Activated CD4-positive, alpha-beta T cell treated with anti-CD3 and anti-CD28 coated beads, Interleukin-2, amount 10 ng/mL, durations not matched to agents 24 days and 14 days (primary cell): Measurements from ENCODE around the gene BMPER. TPM values are rescaled to one million over a fixed set of nuclear protein-coding genes. Genes with fewer than 3 reads are reported as not detected.
A peak's percentile ranks its signal among the peaks of the same experiment; 100 is the strongest.

ENCODE experiments used
- DNase-seq: peaks from one replicate; pipeline ENCODE4 v3.0.0; 2022
- H3K27ac Mint-ChIP-seq: one replicate; pipeline ENCODE4 v1.8.0; 2022; ENCODE audit warnings: mild to moderate bottlenecking, mixed read lengths
- H3K27me3 Mint-ChIP-seq: one replicate; pipeline ENCODE4 v1.8.0; 2022; ENCODE audit warnings: mixed read lengths
- H3K36me3 Mint-ChIP-seq: one replicate; pipeline ENCODE4 v1.8.0; 2022; ENCODE audit warnings: low read depth, mild to moderate bottlenecking, mixed read lengths
- H3K4me1 Mint-ChIP-seq: one replicate; pipeline ENCODE4 v1.8.0; 2021; ENCODE audit warnings: mixed read lengths
- H3K4me3 Mint-ChIP-seq: one replicate; pipeline ENCODE4 v1.8.0; 2022; ENCODE audit warnings: mild to moderate bottlenecking, moderate library complexity, mixed read lengths
- H3K9me3 Mint-ChIP-seq: one replicate; pipeline ENCODE4 v1.8.0; 2021; ENCODE audit warnings: mixed read lengths
- intact Hi-C: fragments of 100-400 bp; cut with micrococcal nuclease; formaldehyde crosslinking; loops from one replicate; pipeline ENCODE4 v1.15.1; 2023
- total RNA-seq: library from RNA; stranded (reverse); gene quantifications from 2 replicates; pipeline ENCODE4 v1.2.3, GENCODE V29; 2022

The BMPER gene
- total RNA-seq, 1 donor from 2014 or later: not detected

DNA sequence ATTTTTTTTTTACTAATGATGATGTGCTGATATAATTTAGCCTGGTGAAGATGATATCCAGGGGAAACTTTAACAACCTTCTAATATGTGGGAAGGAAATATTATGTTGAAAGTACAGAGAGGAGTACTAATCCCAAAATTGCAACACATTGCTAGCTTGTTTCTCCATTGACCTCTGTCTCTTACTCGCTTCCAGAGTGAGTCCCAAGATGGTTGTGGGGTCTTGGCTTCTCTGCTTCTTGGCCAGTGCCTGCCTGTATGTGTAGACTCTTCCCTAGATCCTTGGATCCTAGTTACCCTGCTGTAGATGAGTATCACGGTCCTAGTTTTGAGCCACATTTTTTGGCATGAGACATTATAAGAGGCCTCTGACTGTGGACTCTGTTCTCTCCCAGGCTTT is 17.5 kb downstream of the BMPER start:
- no peaks in the 10 kb centered on the region for H3K36me3 Mint-ChIP-seq
- no peaks in the 10 kb centered on the region for H3K4me1 Mint-ChIP-seq
- no peaks in the 10 kb centered on the region for H3K9me3 Mint-ChIP-seq
- no peak overlapping the region for H3K4me3 Mint-ChIP-seq
- H3K27ac Mint-ChIP-seq: no peak overlapping the region
- intact Hi-C loops: no loop called here
- DNase-seq: no peak
- no peaks in the 10 kb centered on the region for H3K27me3 Mint-ChIP-seq

DNA sequence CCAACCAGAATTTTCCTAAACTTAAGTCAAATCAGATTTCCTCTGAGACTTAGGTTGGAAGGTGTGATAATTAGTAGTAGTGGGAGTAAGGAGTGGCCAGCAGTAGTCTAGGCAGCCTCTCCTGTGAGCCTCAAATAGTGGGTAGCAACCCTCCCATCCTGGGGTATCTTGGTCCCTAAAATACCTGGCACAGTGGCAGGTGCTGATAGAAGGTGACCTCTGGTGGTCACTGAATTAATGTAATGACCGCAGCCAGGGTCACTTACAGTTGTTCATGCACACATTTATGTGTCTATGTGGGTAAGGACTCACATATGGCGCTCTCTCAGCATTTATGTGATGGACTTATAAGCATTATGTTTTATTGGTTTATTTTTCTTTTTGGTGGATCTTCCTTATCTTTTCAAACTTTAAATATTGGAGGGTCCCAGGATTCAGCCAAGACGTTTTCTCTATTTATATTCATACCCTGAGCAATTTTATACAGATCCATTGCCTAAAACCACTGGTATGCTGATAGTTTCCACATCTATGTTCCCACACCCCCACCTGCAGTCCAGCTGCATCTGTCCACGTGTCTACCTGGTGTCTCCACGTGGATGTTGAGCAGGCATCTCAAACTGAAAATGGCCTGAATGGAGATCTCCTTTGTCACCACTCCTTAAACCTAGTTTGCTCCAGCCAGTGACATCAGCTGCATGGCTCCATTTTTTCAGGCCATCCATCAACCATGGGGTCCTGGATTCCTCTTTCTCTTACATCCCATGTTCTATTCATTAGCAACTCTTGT is 18.3 kb downstream of the BMPER start:
- H3K4me3 Mint-ChIP-seq: no peak overlapping the region
- H3K27ac Mint-ChIP-seq: no peak overlapping the region
- no peaks in the 10 kb centered on the region for H3K9me3 Mint-ChIP-seq
- intact Hi-C loops: no loop called here
- no peak for DNase-seq
- no peaks in the 10 kb centered on the region for H3K27me3 Mint-ChIP-seq
- H3K36me3 Mint-ChIP-seq: no peaks in the 10 kb centered on the region
- no peaks in the 10 kb centered on the region for H3K4me1 Mint-ChIP-seq

DNA sequence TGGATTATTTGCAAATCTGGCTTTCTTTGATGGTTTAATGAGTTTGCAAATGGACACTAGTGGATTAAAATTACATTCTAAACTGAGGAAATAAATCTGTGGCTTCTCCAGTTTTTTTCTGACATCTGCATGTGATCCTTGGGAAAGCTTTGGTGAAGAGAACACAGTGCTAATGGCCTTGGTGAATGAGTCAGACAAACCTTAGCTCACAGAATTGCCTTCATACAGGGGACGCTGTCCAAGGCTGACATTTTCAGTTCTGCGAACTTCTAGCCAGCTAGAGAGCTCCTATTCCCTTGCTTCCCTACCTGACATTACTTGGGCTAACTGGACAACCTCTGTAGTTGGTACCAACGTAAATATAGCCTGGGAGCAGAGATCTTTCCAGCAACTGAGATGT is 21.2 kb downstream of the BMPER start:
- H3K27ac Mint-ChIP-seq: no peak overlapping the region
- H3K4me1 Mint-ChIP-seq: no peaks in the 10 kb centered on the region
- intact Hi-C loops: no loop called here
- H3K4me3 Mint-ChIP-seq: no peak overlapping the region
- DNase-seq: no peak
- H3K9me3 Mint-ChIP-seq: no peaks in the 10 kb centered on the region
- no peaks in the 10 kb centered on the region for H3K36me3 Mint-ChIP-seq
- no peaks in the 10 kb centered on the region for H3K27me3 Mint-ChIP-seq

DNA sequence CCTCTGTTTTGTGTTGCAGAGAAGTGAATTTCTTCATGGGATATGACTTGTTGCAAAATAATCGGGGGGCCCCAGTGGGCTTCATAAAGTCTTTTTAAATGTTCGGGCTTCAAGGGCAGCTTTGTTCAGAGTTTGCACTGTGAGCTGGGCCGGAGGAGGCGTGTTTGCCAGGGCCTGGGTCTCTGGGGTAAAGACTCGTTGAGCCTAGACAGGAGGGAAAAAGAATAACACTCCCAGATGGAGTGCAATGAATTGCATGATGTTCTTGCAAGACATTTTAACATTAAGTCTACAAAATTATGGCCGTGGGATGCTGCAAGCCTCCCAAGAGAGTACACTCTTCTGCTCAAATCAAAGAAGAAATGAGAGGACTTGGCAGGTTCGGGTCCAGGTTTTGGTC is 23.6 kb downstream of the BMPER start:
- no peaks in the 10 kb centered on the region for H3K36me3 Mint-ChIP-seq
- no peak overlapping the region for H3K4me3 Mint-ChIP-seq
- no peak for DNase-seq
- no peaks in the 10 kb centered on the region for H3K27me3 Mint-ChIP-seq
- intact Hi-C loops: no loop called here
- H3K27ac Mint-ChIP-seq: no peak overlapping the region
- H3K4me1 Mint-ChIP-seq: no peaks in the 10 kb centered on the region
- H3K9me3 Mint-ChIP-seq: no peaks in the 10 kb centered on the region

DNA sequence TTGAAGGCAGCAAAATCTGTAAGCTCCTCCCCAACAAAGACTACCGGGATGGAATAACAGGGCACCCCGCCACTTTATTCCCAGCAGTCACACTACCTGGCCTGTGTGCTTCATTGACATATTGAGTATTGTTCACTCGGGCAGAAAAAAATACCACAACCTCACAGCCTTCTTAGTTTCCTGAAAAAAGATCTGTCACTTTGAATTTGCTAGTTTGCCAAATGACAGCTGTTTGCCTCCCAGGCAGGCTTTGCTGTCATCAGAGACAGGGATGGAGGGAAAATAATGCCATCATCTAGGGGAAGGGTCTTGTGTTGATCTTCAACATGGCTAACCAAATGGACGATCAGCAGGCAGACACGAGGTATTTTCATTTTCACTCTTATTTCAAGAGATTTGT is 26.9 kb downstream of the BMPER start:
- DNase-seq: no peak
- H3K27ac Mint-ChIP-seq: no peak overlapping the region
- intact Hi-C loops: loop anchor here (2.0 kb wide), 1 partner anchor 1167 kb away; no protein-coding TSS in a partner anchor
- H3K9me3 Mint-ChIP-seq: no peaks in the 10 kb centered on the region
- no peaks in the 10 kb centered on the region for H3K4me1 Mint-ChIP-seq
- no peaks in the 10 kb centered on the region for H3K36me3 Mint-ChIP-seq
- H3K27me3 Mint-ChIP-seq: no peaks in the 10 kb centered on the region
- no peak overlapping the region for H3K4me3 Mint-ChIP-seq

DNA sequence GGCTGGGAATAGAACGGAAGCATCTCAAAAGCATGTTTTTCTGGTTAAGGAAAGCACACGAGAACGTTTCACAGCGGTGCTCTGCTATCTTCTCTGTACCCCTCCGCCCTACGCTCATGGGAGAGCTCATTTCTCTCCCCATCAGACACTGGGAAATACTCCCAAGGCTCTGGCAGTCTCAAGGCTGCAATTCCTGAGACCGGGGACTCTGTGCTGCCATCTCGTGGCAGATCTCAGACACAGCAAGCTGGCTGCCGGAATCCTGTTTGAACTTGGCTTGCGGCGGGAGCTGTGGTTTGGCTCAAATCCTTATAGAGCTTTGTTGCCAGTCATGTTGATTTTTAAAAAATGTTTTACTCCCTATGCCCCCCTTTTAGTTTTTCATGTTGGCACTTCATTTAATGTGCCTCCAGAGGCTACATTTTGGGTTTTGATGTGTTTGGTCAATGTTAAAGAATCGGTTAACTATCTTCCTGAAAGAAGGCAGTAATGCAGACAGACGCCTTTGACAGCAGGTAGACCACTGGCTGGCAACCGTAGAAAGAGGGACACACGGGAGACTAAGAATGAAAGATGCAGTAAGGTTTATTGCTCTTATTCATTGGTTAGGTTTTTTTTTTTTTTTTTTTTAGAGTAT is 27.6 kb downstream of the BMPER start:
- Mint-ChIP-seq H3K9me3 (no peaks in the 10 kb centered on the region), H3K36me3 (no peaks in the 10 kb centered on the region), H3K4me1 (no peaks in the 10 kb centered on the region), H3K4me3 (no peak overlapping the region), H3K27ac (no peak overlapping the region), H3K27me3 (no peaks in the 10 kb centered on the region)
- intact Hi-C loops: loop anchor here (1.0 to 2.0 kb wide), 2 partner anchors 748 to 1168 kb away; no protein-coding TSS in a partner anchor
- DNase-seq: peak; percentile 87

DNA sequence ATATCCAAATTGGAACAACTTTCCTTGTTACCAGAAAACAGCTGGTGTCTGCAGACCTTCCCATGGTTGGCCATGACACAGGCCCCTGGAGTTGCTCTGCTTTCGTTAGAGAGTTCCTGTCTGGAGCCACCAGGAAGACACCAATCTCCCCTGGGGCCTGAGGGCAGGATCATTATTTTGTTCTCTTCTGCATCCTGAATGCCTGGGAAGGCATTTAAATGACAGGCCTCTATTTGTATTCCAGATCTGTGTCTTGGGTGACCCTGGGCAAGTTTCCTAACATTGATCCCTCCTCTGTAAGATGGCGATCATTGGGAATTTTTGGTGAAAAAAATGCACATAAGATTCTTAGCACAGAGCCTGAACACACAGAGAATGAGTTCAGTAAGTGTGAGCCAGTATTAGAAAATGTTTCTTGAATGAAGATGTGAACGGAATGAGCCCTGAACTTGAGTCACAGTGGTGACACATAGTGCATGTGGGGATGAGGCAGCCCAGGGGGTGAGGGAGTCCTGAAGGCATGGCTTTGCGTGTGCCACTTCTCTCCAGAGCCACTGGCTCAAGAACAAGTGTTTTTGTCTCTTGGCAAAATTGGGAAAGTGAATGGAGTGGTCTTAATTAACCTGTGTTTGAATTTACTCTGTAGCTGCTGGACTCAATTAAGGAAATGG is 28.4 kb downstream of the BMPER start:
- H3K36me3 Mint-ChIP-seq: no peaks in the 10 kb centered on the region
- no peaks in the 10 kb centered on the region for H3K27me3 Mint-ChIP-seq
- no peak overlapping the region for H3K27ac Mint-ChIP-seq
- no peak overlapping the region for H3K4me3 Mint-ChIP-seq
- intact Hi-C loops: loop anchor here (1.0 to 2.0 kb wide), 2 partner anchors 748 to 1169 kb away; no protein-coding TSS in a partner anchor
- H3K9me3 Mint-ChIP-seq: no peaks in the 10 kb centered on the region
- no peaks in the 10 kb centered on the region for H3K4me1 Mint-ChIP-seq
- no peak for DNase-seq

DNA sequence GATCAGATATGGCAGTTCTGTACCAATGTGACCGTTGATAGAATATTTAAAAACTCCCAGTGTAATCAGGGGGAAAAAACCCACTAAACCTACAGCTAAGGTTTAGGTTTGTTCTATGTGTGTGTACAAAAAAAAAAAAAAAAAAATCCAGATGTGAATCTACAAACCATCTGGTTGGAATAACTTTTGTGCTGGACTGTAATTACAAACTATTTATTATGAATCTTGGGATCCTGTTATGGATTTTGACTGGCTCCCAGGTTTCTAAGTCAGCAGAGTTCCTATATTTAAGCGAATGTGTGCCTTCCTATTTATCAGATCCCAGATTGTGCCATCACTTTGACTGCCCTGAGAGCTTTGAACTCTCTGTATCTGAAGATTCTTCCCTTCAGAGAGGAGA is 29.1 kb downstream of the BMPER start:
- no peak overlapping the region for H3K27ac Mint-ChIP-seq
- no peak overlapping the region for H3K4me3 Mint-ChIP-seq
- intact Hi-C loops: no loop called here
- H3K36me3 Mint-ChIP-seq: no peaks in the 10 kb centered on the region
- H3K27me3 Mint-ChIP-seq: no peaks in the 10 kb centered on the region
- no peak for DNase-seq
- no peaks in the 10 kb centered on the region for H3K9me3 Mint-ChIP-seq
- H3K4me1 Mint-ChIP-seq: no peaks in the 10 kb centered on the region

DNA sequence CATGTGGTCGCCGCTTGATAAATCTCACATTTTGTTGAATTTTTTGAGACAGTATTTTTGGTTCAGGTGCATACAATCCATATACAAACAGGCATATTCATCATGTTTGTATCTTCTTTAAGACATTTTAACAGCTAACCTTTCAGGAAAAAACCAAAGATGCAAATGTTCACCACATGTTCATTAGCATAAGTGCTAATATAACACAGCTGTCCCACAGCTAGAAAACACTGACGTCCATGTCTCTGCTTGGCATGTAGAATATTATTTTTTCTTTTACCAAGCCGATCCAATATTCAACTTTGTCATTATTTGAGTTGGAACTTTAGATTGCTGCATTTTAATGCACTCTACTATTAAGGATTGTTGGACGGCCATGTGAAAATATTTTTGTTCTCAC is 31.2 kb downstream of the BMPER start:
- Mint-ChIP-seq H3K4me3 (no peak overlapping the region), H3K9me3 (no peaks in the 10 kb centered on the region), H3K4me1 (no peaks in the 10 kb centered on the region), H3K27ac (no peak overlapping the region), H3K27me3 (no peaks in the 10 kb centered on the region), H3K36me3 (no peaks in the 10 kb centered on the region)
- intact Hi-C loops: no loop called here
- DNase-seq: no peak

DNA sequence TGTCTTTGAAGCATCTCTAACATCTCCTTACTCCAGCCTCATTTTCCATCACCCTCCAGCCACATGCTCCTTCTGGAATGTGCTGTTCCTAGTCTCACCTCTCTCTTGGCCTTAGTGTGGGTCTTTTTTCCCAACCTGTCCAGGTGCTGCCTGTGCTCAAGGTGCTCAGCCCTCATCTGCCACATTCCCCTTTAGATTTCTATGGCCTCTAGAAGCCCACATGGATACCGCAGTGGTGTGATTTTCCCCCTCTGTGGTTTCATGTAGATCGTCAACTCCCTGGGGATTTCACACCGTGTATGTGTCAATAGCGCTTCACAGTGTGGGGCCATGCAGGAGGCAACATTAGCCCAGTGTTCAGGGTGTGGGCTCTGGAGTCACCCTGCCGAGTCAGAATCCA is 32.5 kb downstream of the BMPER start:
- Mint-ChIP-seq H3K4me3 (no peak overlapping the region), H3K36me3 (no peaks in the 10 kb centered on the region), H3K9me3 (no peaks in the 10 kb centered on the region), H3K4me1 (no peaks in the 10 kb centered on the region), H3K27ac (no peak overlapping the region), H3K27me3 (no peaks in the 10 kb centered on the region)
- DNase-seq: no peak
- intact Hi-C loops: no loop called here

DNA sequence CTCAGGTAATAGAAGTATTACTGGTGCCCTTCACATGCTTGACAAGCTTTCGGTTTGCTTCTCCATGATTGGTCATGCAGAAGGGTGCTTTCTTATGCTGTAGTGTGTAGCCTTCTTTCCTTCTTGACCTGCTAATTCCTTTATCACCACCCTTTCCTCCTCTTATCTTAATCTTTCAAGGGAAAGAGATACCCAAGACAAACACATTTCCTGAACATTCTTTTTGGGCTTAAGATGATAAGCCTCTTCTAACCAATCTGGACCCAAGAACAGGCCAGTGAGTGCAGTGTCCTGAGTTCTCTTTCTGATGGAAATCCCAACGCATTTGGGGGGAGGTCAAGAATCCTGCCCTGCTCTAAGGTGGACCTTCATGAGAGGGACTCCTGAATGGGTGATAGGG is 33.8 kb downstream of the BMPER start:
- intact Hi-C loops: no loop called here
- no peak for DNase-seq
- H3K9me3 Mint-ChIP-seq: no peaks in the 10 kb centered on the region
- H3K4me3 Mint-ChIP-seq: no peak overlapping the region
- no peaks in the 10 kb centered on the region for H3K4me1 Mint-ChIP-seq
- H3K27ac Mint-ChIP-seq: no peak overlapping the region
- H3K27me3 Mint-ChIP-seq: no peaks in the 10 kb centered on the region
- H3K36me3 Mint-ChIP-seq: no peaks in the 10 kb centered on the region

DNA sequence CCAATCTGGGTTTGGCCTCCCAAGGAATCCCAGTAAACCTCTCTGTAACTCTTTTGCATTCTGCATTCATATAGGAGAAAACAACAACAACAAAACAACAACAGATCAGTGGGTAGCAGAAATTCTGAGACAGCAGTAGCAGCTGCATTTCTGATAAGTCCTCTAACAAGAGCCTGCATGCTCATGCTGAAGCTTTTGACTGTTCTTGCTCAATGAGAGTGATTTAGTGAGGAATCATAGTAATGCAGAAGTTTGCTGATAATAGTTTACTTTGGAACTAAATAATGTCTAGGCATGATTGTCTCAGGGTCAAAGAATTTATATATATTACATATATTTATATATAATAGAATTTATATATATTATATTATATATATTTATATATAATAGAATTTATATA is 35.2 kb downstream of the BMPER start:
- no peak for DNase-seq
- intact Hi-C loops: no loop called here
- H3K36me3 Mint-ChIP-seq: no peaks in the 10 kb centered on the region
- no peak overlapping the region for H3K27ac Mint-ChIP-seq
- H3K4me1 Mint-ChIP-seq: no peaks in the 10 kb centered on the region
- no peaks in the 10 kb centered on the region for H3K27me3 Mint-ChIP-seq
- no peak overlapping the region for H3K4me3 Mint-ChIP-seq
- H3K9me3 Mint-ChIP-seq: no peaks in the 10 kb centered on the region

DNA sequence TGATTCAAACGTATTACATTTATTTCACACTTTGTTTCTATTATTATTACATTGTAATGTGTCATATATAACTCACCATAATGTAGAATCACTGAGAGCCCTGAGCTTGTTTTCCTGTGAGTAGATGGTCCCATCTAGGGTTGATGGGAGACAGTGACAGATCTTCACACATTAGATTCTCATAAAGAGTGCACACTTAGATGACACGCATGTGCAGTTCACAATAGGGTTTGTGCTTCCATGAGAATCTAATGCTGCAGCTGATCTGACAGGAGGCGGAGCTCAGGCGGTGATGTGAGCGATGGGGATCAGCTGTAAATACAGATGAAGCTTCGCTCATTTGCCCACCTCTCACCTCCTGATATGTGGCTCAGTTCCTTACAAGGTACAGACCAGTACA is 36.1 kb downstream of the BMPER start:
- H3K4me3 Mint-ChIP-seq: no peak overlapping the region
- intact Hi-C loops: no loop called here
- no peaks in the 10 kb centered on the region for H3K27me3 Mint-ChIP-seq
- H3K9me3 Mint-ChIP-seq: no peaks in the 10 kb centered on the region
- no peaks in the 10 kb centered on the region for H3K4me1 Mint-ChIP-seq
- no peak for DNase-seq
- no peak overlapping the region for H3K27ac Mint-ChIP-seq
- no peaks in the 10 kb centered on the region for H3K36me3 Mint-ChIP-seq

DNA sequence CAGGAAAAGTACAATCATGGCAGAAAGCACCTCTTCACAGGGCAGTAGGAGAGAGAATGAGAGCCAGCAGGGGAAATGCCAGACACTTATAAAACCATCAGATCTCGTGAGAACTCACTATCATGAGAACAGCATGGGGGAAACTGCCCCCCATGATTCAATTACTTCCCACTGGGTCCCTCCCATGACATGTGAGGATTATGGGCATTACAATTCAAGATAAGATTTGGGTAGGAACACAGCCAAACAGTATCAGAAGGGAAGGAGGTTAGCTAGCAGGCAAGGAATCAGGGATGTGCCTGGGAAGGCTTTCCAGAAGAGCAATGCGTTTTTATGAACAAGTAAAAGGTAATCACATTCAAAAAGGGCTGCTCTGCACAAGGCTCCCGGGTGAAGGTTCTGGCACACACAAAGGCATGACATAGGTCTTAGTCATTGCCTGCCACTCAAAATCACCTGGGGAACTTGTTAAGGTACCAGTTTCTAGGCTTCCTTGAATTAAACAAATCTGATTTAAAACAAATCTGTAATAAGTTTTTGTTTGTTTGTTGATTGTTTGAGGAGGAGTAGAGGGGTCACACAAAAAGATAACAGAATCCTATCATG is 40.9 kb downstream of the BMPER start:
- no peak overlapping the region for H3K4me3 Mint-ChIP-seq
- no peaks in the 10 kb centered on the region for H3K27me3 Mint-ChIP-seq
- H3K9me3 Mint-ChIP-seq: no peaks in the 10 kb centered on the region
- intact Hi-C loops: no loop called here
- no peak overlapping the region for H3K27ac Mint-ChIP-seq
- H3K36me3 Mint-ChIP-seq: no peaks in the 10 kb centered on the region
- no peaks in the 10 kb centered on the region for H3K4me1 Mint-ChIP-seq
- DNase-seq: no peak
